ENCODE measurements around the gene ENC1.

ENC1 gene

GRCh38 chr5:74630453-74631066, 10.0 kb downstream of the ENC1 start:
- peak; percentile 31 to 45 for DNase-seq

DNA sequence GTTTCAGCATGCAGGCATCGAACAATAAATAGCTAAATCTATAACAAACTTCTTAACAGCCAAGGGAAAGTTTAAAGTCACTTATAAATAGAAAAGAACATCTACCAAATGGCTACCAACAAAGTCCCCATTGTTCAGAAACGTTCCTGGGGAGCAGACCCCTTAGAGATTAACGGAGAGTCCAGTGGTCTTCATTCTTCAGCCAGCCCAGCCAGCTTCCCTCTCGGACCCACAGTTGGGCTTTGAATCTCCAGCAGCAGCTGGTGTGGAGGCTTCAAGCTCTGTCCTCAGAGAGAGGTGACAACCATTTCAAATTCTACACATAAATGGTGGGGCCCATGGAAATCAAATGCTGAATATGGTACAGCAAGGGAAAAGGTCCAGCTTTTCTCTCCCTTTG, 11.2 kb downstream of the ENC1 start:
- no peak for DNase-seq

- DNase-seq: no peak
Observed at GRCh38 chr5:74628359-74628758, 12.2 kb downstream of the ENC1 start.

- no peak for DNase-seq
Observed at GRCh38 chr5:74627646-74628279, 12.8 kb downstream of the ENC1 start.

GRCh38 chr5:74626386-74627222, 13.9 kb downstream of the ENC1 start:
- no peak for DNase-seq

DNA sequence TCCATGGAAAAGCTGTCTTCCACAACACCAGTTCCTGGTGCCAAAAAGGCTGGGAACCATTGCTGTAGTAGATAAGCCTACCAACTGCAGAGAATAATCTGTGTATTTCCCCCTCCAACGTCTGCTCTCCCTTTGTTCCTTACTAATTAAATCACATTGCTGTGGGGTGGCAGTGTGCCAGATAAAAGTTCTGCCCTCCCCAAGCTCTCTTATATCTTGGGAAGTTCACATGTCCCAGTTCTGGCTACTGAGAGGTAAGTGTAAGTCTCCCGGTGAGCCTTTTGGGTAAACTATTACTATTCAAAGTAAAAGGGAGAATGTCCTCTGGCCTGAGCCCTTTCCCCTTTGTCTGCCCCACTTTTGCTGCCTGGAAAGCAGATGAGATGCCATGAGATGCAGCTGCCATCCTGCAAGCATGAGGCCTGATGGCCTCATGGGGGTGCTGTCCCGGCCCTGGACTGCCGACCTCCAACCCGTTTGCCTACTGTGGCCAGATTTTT, 14.7 kb downstream of the ENC1 start:
- no peak for DNase-seq

DNA sequence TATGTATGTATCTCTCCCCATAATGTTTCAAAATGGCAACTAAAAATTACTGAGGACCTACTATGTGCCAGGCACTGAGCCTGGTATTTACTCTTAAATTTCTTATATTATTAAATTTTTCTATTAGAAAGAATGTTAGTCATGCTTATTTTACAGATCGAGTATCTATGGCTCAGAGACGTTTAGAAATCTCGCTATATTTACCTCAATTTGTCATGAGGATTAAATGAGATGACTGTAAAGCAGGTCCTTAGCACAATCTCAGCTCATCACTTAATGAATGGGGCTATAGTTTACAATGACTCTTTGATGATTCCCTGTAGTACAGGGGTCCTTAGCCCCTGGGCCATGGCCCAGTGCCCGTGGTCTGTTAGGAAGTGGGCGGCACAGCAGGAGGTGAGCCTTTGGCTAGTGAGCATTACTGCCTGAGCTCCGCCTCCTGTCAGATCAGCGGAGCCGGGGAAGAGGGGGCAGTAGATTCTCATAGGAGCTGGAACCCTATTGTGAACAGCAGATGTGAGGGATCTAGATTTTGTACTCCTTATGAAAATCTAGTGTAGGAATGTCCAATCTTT, 15.5 kb downstream of the ENC1 start:
- no peak for DNase-seq

DNA sequence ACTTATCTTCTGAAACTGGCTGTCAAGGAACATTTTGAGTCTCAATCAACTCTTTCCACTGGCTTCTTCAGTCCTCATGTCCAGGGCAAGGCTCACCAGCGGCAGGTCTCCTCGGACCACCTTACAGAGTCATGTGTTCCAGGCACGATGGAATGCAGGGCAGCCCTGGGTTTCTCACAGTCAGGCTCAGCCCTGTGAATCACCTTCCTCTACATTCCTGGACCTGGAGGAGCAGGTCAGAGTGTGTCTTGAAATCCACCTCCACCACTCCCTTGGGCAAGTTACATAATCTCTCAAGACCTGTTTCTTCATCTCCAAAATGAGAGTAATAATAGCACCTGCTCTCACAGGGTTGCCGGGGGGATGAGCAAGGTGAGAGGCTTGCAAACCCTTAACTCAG, 16.0 kb downstream of the ENC1 start:
- no peak for DNase-seq

DNA sequence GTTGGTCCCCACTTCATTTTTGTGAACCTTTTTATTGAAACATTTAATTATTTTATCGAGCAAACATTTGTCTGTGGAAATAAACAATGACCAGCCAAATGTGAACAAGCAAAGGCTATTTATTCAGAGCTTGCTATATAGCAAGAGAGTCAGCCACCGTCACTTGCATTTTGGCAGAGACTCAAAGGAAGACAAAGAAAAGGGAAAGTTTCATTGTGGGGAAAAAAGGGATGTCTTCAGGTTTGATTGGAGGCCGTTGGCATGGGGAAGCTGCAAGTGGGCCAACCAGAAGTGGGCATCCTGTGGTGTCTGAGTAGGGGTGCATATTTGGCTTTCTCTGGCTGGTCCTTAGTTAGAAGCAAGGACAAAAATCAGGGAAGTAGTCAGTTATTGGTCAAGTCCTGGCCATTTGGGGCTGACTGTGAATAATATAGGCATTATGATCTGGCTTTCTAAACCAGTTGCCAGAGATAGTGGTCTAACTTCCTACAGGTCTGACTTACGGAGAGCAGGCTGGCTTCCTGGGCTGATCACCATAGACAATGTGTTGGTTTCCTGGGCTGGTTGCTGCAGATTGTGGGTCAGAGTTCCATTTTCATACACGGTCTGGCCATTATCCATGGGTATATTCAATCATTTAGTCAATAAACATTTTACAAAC, 16.6 kb downstream of the ENC1 start:
- no peak for DNase-seq

DNA sequence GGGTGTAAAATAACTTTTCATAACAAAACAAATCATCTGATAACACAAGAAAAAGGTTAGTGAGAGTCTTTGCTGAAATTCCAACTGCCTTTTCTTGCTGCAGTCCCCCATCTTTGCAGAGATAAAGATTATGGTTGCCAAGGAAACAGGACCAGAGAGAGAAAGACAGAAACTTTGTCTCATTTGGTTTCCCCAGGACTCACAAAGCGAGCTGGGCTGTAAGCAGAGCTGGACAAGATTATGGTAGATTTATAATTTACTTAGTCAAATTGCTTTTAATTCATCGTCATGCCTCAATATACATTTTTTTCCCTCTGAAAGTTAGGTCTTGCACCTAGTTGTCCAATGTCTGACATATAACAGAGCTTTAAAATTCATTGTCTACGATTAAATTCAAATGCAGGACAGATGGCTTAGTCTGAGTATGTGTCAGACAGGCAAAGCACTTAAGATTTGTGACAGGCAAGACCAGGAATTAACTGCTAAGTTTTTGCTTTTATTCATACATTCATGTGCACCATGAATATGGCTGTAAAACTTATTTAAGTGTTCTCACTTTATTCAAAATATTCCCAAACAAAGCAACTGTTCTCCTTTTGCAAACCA, 17.4 kb downstream of the ENC1 start:
- DNase-seq: no peak

DNA sequence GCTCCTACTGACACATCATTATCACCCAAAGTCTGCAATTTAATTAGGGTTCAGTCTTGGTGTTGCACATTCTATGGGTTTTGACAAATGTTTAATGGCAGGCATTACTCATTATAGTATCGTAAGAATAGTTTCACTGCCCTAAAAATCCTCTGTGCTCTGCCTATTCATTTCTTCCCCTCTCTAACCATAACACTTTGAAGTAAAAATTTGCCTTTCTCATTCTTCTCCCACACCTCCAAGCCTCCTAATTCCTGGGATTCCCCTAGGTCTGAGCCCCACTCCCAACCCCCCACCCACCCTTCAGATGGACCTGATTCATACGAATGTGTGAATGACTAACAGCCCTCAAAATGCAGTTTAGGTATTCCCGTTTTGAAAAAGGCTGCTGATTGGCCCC, 18.4 kb downstream of the ENC1 start:
- DNase-seq: no peak

DNA sequence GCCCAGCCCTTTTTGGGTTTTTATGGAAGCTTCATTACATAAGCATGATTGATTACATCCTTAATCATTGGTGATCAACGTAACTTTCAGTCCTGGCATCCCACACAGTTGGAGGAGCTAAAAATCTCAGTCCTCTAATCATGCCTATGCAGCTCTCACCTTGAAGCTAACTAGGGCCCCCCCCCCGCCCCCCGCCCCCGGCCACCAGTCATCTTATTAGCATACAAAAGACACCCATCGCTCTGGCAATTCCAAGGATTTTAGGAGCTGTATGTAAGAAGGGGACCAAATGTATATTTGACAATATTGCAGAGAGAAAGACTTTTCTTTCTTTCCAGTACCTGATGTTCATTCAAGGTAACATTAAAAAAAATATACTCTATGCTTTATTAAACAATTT, 19.0 kb downstream of the ENC1 start:
- DNase-seq: no peak

DNA sequence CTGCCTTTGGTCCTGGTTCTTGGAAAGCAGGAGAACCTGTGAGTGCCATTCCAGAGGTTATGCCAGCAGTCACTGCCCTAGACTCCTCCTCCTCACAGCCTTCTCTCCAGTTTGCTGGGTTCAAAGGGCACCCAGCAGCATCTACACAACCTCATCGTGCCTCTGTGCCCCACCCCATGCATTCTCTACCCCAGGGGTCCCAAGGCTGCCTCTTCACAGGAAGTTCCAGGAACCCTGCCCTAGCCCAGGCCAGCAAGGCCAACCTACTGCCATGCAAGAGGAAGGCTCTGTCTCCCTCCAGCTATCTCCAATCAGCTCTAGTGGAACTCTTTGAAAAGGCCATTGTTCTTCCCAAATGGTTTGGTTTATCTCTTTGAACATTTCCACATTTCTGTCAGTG, 21.2 kb downstream of the ENC1 start:
- no peak for DNase-seq

GRCh38 chr5:74618106-74618505, 22.4 kb downstream of the ENC1 start:
- no peak for DNase-seq

GRCh38 chr5:74617202-74617601, 23.3 kb downstream of the ENC1 start:
- DNase-seq: no peak

DNA sequence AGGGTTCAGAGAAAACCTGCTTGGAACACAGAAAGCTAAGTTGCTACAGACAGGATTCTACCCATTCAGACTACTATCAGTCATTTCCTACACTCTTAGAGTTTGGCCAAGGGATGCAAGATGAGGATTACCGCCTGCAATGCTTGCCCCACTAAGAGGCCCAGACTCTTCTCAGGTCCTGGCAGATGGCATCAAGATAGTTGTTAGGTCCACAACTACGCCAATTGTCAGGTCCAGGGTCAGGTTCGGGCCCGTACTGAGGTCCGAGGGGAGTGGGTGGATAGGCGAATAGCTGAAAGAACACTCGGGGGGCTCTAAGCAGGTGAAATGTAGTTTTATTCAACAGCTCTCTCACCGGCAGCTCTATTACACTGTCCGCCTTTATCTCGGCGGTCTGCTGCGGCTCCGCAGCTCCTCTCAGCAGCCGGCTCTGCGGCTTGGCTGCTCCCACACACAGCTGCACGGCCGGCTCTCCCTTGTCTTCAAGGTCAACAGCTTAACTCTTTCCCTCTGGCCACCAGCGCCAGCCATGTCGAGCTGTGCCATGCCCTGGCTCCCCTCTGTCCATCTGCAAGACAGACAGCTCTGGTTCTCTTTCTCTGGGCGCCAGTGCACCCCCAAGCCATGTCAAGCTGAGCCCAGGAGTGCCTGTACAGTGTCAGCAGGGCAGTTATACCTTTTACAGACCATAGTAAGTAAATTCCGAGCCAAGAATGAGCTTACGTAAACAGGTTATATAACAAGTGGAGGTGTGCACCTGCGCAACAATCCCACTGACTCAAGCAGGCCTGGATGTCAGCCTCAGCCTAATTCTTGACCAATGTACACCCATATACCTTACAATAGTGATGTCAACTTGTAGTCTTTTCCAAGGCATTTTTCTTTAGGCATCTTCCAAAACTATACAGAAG, 24.0 kb downstream of the ENC1 start:
- DNase-seq: no peak

DNA sequence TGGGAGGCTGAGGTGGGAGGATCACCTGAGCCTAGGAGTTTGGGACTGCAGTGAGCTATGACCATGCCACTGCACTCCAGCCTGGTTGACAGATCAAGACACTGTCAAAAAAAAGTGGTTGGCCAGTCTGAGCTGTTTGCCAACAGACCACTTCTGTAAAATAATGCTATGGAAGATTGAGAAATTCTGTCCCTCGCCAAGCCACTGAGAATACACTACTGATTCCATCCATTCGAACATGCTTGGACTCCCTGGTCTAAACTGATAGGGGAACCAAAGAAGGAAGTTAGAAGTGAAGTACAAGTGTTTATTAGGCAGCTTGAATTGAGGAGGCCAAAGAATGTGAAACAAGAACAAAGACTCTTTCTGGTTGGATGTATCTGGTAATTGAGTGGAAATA, 27.2 kb downstream of the ENC1 start:
- peak in 1 of 2 donors; percentile 13 for DNase-seq

DNA sequence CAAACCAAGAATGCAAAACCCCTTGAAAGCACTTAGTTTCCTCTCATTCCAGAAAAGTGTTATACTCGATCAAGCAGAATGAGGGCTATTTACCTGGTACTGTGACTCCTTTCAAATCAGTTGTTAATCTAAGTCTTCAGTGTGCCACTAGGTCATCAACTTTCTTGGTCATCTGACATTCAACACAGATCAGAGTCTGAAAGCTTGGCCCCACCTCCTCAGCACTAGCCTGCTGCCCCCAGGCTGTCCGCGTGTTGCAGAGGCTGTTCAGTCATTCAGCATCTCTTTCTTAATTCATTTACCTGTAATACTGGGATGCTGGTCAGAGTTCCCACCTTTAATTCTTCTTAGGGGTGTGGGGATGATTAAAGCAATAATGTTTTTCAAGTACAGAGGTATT, 28.5 kb downstream of the ENC1 start:
- DNase-seq: no peak

GRCh38 chr5:74608736-74609601, 31.6 kb downstream of the ENC1 start:
- no peak for DNase-seq

DNA sequence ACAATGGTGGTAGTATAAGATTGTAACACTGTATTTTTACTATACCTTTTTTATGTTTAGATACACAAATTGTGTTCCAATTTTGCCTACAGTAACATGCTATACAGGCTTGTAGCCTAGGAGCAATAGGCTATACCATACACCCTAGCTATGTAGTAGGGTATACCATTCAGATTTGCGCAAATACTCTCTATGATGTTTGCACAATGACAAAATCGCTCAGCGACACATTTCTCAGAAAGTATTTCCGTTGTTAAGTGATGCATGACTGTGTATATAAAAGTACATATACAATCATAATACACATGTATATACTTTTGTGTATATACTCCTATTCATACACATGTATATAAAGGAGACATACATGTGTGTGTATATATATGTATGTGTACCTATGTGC, 34.8 kb downstream of the ENC1 start:
- no peak for DNase-seq

GRCh38 chr5:74603376-74603775, 37.2 kb downstream of the ENC1 start:
- DNase-seq: no peak

Data from CD4-positive, alpha-beta T cell treated with Interleukin-4 for 1 hour (primary cell).